ENCODE measurements around the gene ZNF611. TPM values are rescaled to one million over a fixed set of nuclear protein-coding genes. Genes with fewer than 3 reads are reported as not detected.
"Not testable (repeated sequence)": the region's sequence is repeated elsewhere in the genome, so short reads cannot be mapped to it uniquely, and the experiment has no call there.

ZNF611 gene
- 11.1 and 15.5 TPM in 2 replicates for total RNA-seq

DNA sequence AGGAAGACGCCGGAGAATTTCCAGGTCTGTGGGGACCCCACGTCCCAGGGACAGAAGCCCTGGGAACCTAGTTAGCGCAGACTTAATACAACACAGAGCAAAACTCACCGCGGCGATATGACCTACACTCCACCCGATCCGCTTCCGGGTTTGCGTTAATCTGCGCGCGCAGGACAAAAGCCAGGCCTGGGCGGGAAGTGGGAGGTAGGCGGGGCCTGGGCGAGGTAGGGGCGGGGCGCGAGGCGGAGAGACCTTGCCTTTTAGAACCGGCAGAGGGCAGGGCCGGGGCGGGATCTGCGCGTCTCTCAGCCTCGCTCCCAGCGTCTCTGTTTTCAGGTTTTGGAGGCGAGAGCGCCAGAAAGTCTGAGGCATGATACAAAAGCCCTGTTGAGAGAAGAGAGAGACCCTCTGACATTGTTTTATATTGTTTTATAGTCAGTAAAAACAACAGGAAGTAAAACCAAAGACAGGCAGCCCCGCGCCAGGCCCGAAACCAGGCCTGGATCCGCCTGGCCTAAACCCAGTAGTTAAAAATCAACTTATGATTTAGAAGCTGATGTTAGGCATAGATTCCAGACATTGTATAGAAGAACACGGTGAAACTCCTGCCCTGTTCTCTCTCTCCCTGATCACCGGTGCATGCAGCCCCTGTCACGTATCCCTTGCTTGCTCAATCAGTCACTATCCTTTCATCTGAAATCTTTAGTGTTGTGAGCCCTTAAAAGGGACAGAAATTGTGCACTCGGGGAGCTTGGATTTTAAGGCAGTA is at the start of gene ZNF611:
TSS of gene ZNF611 (minus strand) at position 152 of the 769 bp plus-strand sequence. CDS start 19,150 bp downstream, outside the sequence.
- TF ChIP-seq, protein P1, sequence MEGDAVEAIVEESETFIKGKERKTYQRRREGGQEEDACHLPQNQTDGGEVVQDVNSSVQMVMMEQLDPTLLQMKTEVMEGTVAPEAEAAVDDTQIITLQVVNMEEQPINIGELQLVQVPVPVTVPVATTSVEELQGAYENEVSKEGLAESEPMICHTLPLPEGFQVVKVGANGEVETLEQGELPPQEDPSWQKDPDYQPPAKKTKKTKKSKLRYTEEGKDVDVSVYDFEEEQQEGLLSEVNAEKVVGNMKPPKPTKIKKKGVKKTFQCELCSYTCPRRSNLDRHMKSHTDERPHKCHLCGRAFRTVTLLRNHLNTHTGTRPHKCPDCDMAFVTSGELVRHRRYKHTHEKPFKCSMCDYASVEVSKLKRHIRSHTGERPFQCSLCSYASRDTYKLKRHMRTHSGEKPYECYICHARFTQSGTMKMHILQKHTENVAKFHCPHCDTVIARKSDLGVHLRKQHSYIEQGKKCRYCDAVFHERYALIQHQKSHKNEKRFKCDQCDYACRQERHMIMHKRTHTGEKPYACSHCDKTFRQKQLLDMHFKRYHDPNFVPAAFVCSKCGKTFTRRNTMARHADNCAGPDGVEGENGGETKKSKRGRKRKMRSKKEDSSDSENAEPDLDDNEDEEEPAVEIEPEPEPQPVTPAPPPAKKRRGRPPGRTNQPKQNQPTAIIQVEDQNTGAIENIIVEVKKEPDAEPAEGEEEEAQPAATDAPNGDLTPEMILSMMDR (conservative IDR thresholded peaks at IDR 0.05; ENCODE audit: low read depth, low read length), result peak; percentile 68
- peak within 1 kb of the TSS; percentile 99 for H3K4me3 ChIP-seq (ENCODE audit: low read depth, low read length)
- peak; percentile 61 for DNase-seq (ENCODE audit: low read depth)

DNA sequence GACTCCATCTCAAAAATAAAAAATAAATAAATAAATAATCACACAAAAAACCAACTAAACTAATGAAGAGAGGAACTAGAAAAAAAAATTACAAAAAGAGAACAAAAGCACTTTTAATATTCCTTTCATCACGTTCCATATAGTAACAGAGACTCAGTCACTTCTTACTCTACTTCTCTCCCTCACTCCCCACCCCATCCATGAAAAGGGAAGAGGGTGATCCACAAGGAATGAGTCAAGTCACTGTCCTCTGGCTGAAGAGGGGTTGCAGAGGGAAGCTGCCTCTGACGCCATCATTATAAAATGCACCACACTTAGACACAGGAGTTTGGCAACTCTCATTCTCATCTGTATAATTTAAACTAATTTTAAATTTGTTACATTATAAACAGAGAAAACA is 48.0 kb upstream of the ZNF611 start:
- H3K4me3 ChIP-seq (ENCODE audit: low read depth, low read length); DNase-seq (ENCODE audit: low read depth): not testable (repeated sequence)

DNA sequence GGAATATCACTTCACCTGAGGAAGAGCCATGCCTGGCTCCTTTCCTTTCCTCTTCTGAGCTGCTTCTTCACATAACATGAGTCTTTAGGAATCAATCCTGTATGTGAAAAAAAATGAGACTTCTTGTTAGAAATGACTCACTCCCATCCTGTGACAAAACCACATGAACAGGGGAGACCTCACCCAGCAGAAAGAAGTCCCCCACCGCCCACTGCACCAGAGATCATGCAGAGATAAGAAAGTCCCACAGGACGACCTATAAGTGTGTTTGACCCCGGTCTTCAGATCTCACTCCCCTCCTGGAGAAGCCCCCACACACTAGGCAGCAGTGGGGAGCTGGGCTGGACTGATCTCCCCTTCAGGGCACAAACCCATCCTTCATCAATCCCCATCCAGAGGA is 44.0 kb upstream of the ZNF611 start:
- DNase-seq (ENCODE audit: low read depth), result no peak
- TF ChIP-seq, protein P1 (conservative IDR thresholded peaks at IDR 0.05; ENCODE audit: low read depth, low read length), result no peak

DNA sequence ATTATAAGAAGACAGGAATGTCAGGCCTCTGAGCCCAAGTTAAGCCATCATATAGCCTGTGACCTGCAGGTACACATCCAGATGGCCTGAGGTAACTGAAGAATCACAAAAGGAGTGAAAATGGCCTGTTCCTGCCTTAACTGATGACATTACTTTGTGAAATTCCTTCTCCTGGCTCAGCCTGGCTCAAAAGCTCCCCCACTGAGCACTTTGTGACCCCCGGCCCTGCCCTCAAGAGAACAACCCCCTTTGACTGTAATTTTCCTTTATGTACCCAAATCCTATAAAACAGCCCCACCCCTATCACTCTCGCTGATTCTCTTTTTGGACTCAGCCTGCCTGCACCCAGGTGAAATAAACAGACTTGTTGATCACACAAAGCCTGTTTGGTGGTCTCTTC is 21.6 kb upstream of the ZNF611 start:
- H3K4me3 ChIP-seq (ENCODE audit: low read depth, low read length); DNase-seq (ENCODE audit: low read depth): not testable (repeated sequence)

More for the DNA sequence above, 44.0 kb upstream of the ZNF611 start:
- H3K4me3 ChIP-seq (ENCODE audit: low read depth, low read length), result no peak overlapping the region

DNA sequence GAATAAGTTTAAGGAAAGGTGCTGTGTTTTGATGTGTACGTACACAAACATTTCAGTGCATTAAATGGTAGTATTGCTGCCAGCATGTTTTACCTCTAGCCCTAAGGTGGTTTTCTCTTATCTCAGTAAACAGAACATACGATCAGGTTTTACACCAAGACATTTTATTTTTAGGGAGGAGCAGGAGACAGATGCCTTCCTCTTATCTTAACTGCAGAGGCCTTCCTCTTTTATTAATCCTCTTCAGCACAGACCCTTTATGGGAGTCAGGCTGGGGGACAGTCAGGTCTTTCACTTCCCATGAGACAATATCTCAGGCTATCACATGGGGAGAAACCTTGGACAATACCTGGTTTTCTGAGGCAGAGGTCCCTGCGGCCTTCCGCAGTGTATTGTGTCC is 14.9 kb upstream of the ZNF611 start:
- H3K4me3 ChIP-seq (ENCODE audit: low read depth, low read length), result no peak overlapping the region
- TF ChIP-seq, protein P1 (conservative IDR thresholded peaks at IDR 0.05; ENCODE audit: low read depth, low read length), result no peak
- DNase-seq (ENCODE audit: low read depth), result no peak

DNA sequence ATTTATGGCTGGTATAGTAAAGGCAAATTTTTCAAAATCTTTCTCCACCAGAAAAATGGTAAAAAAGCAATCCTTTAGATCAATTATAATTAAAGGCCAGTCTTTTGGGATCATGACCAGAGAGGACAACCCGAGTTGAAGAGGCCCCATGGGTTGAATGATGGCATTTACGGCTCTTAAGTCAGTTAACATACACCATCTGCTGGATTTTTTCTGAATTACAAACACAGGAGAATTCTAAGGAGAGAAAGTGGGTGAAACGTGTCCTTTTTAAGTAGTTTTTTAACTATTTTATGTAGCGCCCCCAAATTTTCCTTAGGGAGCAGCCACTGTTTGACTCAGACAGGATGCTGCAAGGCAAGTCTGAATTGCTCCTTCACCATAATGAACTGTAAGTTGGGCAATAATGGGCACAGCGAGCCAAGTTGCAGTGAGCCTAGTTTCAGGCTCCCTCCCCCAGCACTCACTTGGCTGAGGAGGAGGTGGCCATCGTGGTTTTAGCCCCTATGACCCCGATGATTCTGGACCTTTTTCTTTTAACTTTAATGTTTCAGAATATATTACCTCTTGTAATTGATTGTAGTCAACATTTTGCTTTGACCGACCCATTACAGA is 13.6 kb upstream of the ZNF611 start:
- DNase-seq (ENCODE audit: low read depth), result no peak
- TF ChIP-seq, protein P1 (conservative IDR thresholded peaks at IDR 0.05; ENCODE audit: low read depth, low read length), result peak; percentile 46

DNA sequence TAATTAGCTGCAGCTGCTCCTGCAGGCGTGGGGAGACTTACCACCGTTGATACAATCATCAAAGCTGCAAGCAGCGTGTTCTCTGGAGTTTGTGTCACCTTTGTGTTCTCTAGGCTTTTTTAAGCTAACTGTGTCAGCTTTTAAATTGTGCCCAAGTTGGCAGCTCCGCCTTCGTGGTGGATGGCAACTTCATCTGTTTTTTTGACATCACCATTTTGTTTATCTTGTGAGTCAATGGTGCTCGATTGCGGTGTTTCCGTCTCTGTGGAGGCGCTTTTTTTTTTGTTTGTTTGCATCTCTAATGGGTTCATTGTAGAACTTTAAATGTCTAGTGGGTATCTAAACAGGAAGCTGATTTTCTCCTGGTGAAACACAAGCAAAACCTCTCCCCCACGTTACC is 11.1 kb upstream of the ZNF611 start:
- DNase-seq (ENCODE audit: low read depth), result not testable (repeated sequence)

More for the DNA sequence above, 13.6 kb upstream of the ZNF611 start:
- H3K4me3 ChIP-seq (ENCODE audit: low read depth, low read length), result no peak overlapping the region

DNA sequence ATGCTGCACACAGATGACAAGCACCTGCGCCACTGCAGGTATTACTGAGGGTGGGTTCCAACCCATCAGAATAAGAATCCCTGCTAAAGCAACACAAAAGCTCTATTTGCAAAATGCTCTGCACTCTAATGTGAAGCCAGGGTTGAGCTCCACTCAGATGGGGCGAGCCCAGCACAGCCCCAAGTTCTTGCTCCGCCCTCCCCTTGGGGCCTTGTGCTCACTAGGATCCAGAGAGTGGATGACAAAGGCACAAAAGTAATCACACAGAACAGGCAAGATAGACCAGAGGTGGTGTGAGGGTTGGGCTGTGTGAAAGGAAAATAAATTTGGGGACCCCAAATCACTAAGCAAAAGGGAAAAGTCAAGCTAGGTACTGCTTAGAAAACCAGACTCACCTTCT is 8.2 kb upstream of the ZNF611 start:
- DNase-seq (ENCODE audit: low read depth), result no peak
- TF ChIP-seq, protein P1 (conservative IDR thresholded peaks at IDR 0.05; ENCODE audit: low read depth, low read length), result no peak
- no peak overlapping the region for H3K4me3 ChIP-seq (ENCODE audit: low read depth, low read length)

More for the DNA sequence above, 11.1 kb upstream of the ZNF611 start:
- H3K4me3 ChIP-seq (ENCODE audit: low read depth, low read length), result not testable (repeated sequence)
